Lung (tissue), 12 donors: ENCODE data around the gene MED13L. TPM values are rescaled to one million over a fixed set of nuclear protein-coding genes. Genes with fewer than 3 reads are reported as not detected.
"Not testable (repeated sequence)": the region's sequence is repeated elsewhere in the genome, so short reads cannot be mapped to it uniquely, and the experiment has no call there.

Source experiments
- ATAC-seq: fragments of 200-7000 bp; cut with Tn5 transposase; one replicate; pipeline ENCODE4 v1.9.1; 2020; ENCODE audit warnings: moderate number of reproducible peaks; ENCODE audit not compliant: insufficient read depth, low FRiP score
- DNase-seq, 3 donors: peaks; one replicate each; pipeline ENCODE4 v3.0.0-alpha.2; 2013 to 2017
- H3K27ac ChIP-seq, 2 donors: one replicate each; pipeline ENCODE4 v1.5.1; 2013; ENCODE audit warnings: mild to moderate bottlenecking in 2 of 2, moderate library complexity in 2 of 2, control low read depth in 1 of 2, inconsistent platforms in 1 of 2, low read depth in 1 of 2, low read length in 1 of 2
- H3K27me3 ChIP-seq, 3 donors: one replicate each; pipeline ENCODE4 v1.5.1; 2013; ENCODE audit warnings: low read length in 2 of 3; ENCODE audit not compliant: control insufficient read depth in 3 of 3, insufficient read depth in 3 of 3
- H3K36me3 ChIP-seq, 4 donors: one replicate each; pipeline ENCODE4 v1.5.1; 2013; ENCODE audit warnings: low read length in 4 of 4, mild to moderate bottlenecking in 1 of 4, moderate library complexity in 1 of 4; ENCODE audit not compliant: control insufficient read depth in 4 of 4, insufficient read depth in 4 of 4
- H3K4me1 ChIP-seq, 5 donors: one replicate each; pipeline ENCODE4 v1.5.1; 2013; ENCODE audit warnings: low read length in 5 of 5, mild to moderate bottlenecking in 2 of 5, moderate library complexity in 1 of 5; ENCODE audit not compliant: control insufficient read depth in 5 of 5, insufficient read depth in 5 of 5
- H3K4me3 ChIP-seq: one replicate; pipeline ENCODE4 v1.5.1; 2013; ENCODE audit warnings: mild to moderate bottlenecking, control low read depth, moderate library complexity
- H3K9ac ChIP-seq, 2 donors: one replicate each; pipeline ENCODE4 v1.5.1; 2013; ENCODE audit warnings: low read length in 2 of 2, control low read depth in 1 of 2; ENCODE audit not compliant: insufficient read depth in 1 of 2
- H3K9me3 ChIP-seq, 4 donors: one replicate each; pipeline ENCODE4 v1.5.1; 2013; ENCODE audit warnings: low read length in 3 of 4, mild to moderate bottlenecking in 1 of 4, moderate library complexity in 1 of 4; ENCODE audit not compliant: control insufficient read depth in 4 of 4, insufficient read depth in 3 of 4
- whole genome bisulfite sequencing, 2 donors: extraction: QIAGEN DNeasy Blood & Tissue Kit; methylation state at CpG; one replicate each; pipeline ENCODE4 v1.1.7; 2013; 5-methylcytosine and 5-hydroxymethylcytosine counted together
- polyA plus RNA-seq, 2 donors: library from polyadenylated mRNA; stranded (reverse); fragments of 200-250 nt; gene quantifications; one replicate each; pipeline ENCODE4 v1.2.1, GENCODE V29; 2013
- total RNA-seq, 2 donors: library from RNA; depleted of rRNA in 1 of 2; stranded (reverse); fragments of >200 nt in 1 of 2; gene quantifications; one replicate each; pipeline ENCODE4 v1.2.1, GENCODE V29; 2014 to 2021
- TF ChIP-seq, protein P1 (sequence below): IDR thresholded peaks from 2 replicates; pipeline ENCODE4 v1.5.1; 2012; ENCODE audit warnings: mild to moderate bottlenecking; ENCODE audit errors: control extremely low read depth, extremely low read depth
- donor health status: control.
- donor health status: control.
- donor health status: Bipolar disorder and iron deficiency.
- donor health status: healthy.
- donor health status: DM: yes; HTN: yes; CAD: no.

MED13L gene
- total and polyA plus RNA-seq, 4 donors: 18.2 to 329 (median 71.4) TPM

DNA sequence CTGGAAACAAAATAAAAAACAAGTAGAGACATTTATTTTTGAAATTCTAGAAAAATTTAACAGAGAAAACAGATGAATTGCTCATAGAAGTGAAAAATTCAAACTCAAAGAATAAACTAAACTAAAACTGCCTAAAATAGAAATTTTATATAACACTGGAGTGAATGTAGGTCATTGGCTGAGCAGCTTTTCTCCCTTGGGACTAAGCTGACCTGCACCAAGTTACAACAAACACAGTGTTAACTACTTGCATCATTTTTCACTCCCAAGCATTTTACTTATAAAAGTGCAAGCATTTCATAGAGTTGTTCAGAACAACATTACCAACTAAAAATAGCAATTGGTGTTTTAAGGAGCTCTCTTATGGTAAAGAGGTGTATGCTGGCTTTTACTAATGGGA is 298.1 kb downstream of the MED13L start:
- Histone ChIP-seq H3K9ac (no peak overlapping the region), H3K27ac (no peak overlapping the region), H3K4me3 (no peak overlapping the region), H3K36me3 (peaks cover 21 to 43% (median 24%) of the 10 kb centered on the region in 4 donors), H3K9me3 (no peaks in the 10 kb centered on the region), H3K27me3 (no peaks in the 10 kb centered on the region), H3K4me1 (no peaks in the 10 kb centered on the region)
- DNase-seq (no peak), ATAC-seq (no peak)
- TF ChIP-seq, protein P1, sequence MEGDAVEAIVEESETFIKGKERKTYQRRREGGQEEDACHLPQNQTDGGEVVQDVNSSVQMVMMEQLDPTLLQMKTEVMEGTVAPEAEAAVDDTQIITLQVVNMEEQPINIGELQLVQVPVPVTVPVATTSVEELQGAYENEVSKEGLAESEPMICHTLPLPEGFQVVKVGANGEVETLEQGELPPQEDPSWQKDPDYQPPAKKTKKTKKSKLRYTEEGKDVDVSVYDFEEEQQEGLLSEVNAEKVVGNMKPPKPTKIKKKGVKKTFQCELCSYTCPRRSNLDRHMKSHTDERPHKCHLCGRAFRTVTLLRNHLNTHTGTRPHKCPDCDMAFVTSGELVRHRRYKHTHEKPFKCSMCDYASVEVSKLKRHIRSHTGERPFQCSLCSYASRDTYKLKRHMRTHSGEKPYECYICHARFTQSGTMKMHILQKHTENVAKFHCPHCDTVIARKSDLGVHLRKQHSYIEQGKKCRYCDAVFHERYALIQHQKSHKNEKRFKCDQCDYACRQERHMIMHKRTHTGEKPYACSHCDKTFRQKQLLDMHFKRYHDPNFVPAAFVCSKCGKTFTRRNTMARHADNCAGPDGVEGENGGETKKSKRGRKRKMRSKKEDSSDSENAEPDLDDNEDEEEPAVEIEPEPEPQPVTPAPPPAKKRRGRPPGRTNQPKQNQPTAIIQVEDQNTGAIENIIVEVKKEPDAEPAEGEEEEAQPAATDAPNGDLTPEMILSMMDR: no peak

DNA sequence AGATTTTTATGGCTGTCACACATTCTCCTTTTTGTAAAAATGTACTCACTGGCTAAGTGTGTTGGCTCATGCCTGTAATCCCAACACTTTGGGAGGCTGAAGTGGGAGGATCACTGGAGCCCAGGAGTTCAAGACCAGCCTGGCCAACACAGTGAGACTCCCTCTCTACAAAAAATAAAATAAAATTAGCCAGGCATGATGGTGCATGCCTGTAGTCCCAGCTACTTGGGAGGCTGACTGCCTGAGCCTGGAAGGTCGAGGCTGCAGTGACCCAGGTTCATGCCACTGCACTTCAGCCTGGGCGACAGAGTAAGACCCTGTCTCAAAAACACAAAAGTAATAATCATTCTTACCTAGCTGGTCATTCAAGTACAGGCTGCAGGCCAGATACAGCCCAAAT is 300.7 kb downstream of the MED13L start:
- not testable (repeated sequence) for H3K27ac ChIP-seq, H3K9ac ChIP-seq, H3K9me3 ChIP-seq, DNase-seq, H3K4me1 ChIP-seq, ATAC-seq, H3K4me3 ChIP-seq, H3K27me3 ChIP-seq
- WGBS, 2 donors: 95% methylated on average over 2 of the region's 2 CpGs
- peaks cover 19 to 38% (median 25%) of the 10 kb centered on the region in 4 donors for H3K36me3 ChIP-seq

DNA sequence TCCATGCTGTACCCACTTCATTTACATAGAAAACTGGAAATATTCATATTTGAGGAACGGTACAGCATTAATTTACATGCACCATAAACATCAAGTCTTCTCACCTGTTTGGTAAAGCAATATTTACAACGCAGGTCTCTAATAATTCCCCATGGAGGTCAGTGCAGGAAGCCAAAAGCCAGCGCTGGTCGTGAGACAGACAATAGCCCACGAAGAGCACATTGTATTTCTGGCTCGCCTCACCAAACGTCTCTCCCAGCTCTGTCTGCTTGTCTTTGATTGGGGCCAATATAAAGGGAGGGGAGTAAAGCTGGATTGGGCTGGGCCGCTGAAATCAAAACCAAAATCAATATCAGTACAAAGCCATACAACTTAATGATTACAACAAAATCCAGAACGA is 302.1 kb downstream of the MED13L start:
- WGBS, 2 donors: 89 to 93% methylated on average over 9 of the region's 9 CpGs
- TF ChIP-seq, protein P1: no peak
- Histone ChIP-seq H3K9ac (no peak overlapping the region), H3K27me3 (no peaks in the 10 kb centered on the region), H3K4me3 (no peak overlapping the region), H3K36me3 (peaks cover 17 to 39% (median 31%) of the 10 kb centered on the region in 4 donors), H3K27ac (no peak overlapping the region), H3K9me3 (no peaks in the 10 kb centered on the region), H3K4me1 (peaks cover 0 to 9% (median 0%) of the 10 kb centered on the region in 5 donors)
- no peak for DNase-seq
- no peak for ATAC-seq

DNA sequence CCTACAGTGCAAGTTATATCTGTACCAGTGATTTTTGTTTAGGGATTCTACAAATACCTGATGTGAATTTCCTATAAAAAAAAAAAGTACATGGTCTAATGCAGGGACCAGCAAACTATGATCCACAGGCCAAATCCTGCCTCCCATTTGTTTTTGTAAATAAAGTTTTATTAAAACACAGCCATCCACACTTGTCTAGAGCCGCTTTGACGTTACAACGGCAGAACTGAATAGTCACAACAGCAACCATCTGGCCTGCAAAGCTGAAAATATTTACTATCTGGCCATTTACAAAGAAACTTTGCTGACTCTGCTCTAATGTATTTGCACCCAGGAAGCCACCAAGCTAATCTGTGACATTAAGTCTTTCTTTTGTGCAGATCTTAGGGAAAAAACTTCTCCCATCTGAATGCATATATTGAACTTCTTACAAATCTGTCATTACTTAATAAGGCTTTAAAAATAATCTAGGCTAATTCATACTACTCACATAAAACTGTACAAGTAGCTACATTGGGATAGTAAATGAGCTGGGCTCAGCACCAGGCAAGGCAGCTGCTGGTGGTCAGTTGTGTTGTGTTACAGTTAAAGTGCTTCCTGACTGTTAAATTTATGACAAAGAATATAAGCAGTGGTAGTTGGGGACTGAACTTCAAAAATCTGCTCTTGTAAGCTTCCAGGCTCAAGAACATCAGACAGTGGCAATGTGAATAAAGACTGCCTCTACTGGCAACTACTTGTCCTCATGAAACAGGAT is 303.3 kb downstream of the MED13L start:
- Histone ChIP-seq H3K36me3 (peaks cover 17 to 42% (median 34%) of the 10 kb centered on the region in 4 donors), H3K27ac (no peak overlapping the region), H3K27me3 (no peaks in the 10 kb centered on the region), H3K9me3 (no peaks in the 10 kb centered on the region), H3K4me1 (peaks cover 0 to 9% (median 0%) of the 10 kb centered on the region in 5 donors), H3K4me3 (no peak overlapping the region), H3K9ac (no peak overlapping the region)
- 95 to 96% methylated on average over 3 of the region's 3 CpGs for whole genome bisulfite sequencing, 2 donors
- DNase-seq (no peak), ATAC-seq (no peak)
- TF ChIP-seq, protein P1: no peak
